OCI-LY3 (cell line): ENCODE results near the gene TRMT61A.
A peak's percentile ranks its signal among the peaks of the same experiment; 100 is the strongest.
"Not testable (repeated sequence)": the region's sequence is repeated elsewhere in the genome, so short reads cannot be mapped to it uniquely, and the experiment has no call there.

Source experiments
- H2AFZ ChIP-seq: fragments of 200-600, 300-600 bp; shearing (Covaris generic); 2 replicates; pipeline ENCODE4 v1.6.0; 2014; ENCODE audit warnings: antibody characterized with exemption, low read depth, low read length
- H3K27ac ChIP-seq: fragments of 200-600, 300-600 bp; sonication (generic); 2 replicates; pipeline ENCODE4 v1.5.1; 2014; ENCODE audit warnings: mild to moderate bottlenecking, low read length, moderate library complexity, mixed read lengths
- H3K27me3 ChIP-seq: fragments of 200-600, 300-600 bp; sonication (generic); 2 replicates; pipeline ENCODE4 v1.6.1; 2014; ENCODE audit warnings: low read depth, low read length, mixed read lengths
- H3K36me3 ChIP-seq: fragments of 200-600, 300-600 bp; sonication (generic); replicated peaks from 2 replicates; pipeline ENCODE3; 2014; ENCODE audit warnings: low read depth, low read length, mixed read lengths
- H3K4me1 ChIP-seq: fragments of 300-600, 200-600 bp; sonication (generic); 2 replicates; pipeline ENCODE4 v1.6.1; 2014; ENCODE audit warnings: low read length, mixed read lengths
- H3K4me2 ChIP-seq: fragments of 200-600, 300-600 bp; sonication (generic); 2 replicates; pipeline ENCODE4 v1.6.1; 2014; ENCODE audit warnings: low read length, mixed read lengths
- H3K4me3 ChIP-seq: fragments of 300-600, 200-600 bp; sonication (generic); 2 replicates; pipeline ENCODE4 v1.5.1; 2014; ENCODE audit warnings: antibody characterized with exemption, mild to moderate bottlenecking, low read length, moderate library complexity
- H3K79me2 ChIP-seq: fragments of 300-600, 200-600 bp; shearing (Covaris generic); 2 replicates; pipeline ENCODE4 v1.6.1; 2014; ENCODE audit warnings: mild to moderate bottlenecking, low read length, mixed read lengths
- H3K9ac ChIP-seq: fragments of 300-600, 200-600 bp; shearing (Covaris generic); 2 replicates; pipeline ENCODE4 v1.6.0; 2014; ENCODE audit warnings: mild to moderate bottlenecking, low read length, moderate library complexity
- H3K9me3 ChIP-seq: fragments of 200-600, 300-600 bp; shearing (Covaris generic); 2 replicates; pipeline ENCODE4 v1.6.1; 2014; ENCODE audit warnings: low read length, mixed read lengths; ENCODE audit not compliant: insufficient read depth
- H4K20me1 ChIP-seq: fragments of 200-600, 300-600 bp; sonication (generic); 2 replicates; pipeline ENCODE4 v1.6.1; 2016; ENCODE audit warnings: low read length, mixed read lengths; ENCODE audit not compliant: insufficient read depth
- CTCF ChIP-seq: fragments of 200-600, 300-600 bp; sonication (generic); IDR thresholded peaks from 2 replicates; pipeline ENCODE4 v1.5.1; 2014; ENCODE audit warnings: antibody characterized with exemption, low read length, low read depth
- EZH2phosphoT487 ChIP-seq: fragments of 200-600 bp; shearing (Covaris generic); IDR thresholded peaks from 2 replicates; pipeline ENCODE4 v1.6.1; 2018; ENCODE audit warnings: antibody characterized with exemption, mixed run types, low read depth

The TRMT61A gene

DNA sequence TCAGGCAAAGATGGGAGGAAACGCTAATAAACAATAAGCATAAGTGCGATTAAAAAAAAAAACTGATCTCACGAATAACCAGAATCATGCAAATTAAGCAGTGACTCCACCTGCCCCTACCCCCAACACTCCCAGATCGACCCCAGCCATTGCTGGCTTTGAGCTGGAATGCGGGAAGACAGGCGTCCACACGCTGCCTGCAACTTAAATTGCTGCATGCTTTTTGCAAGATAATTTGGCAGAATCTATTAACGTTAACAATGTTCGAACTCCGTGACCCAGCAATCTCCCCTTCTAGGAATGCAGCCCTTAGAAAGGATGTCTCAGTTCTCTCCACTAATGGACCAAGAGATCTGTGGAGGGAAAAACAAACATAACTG is 5.4 kb upstream of the TRMT61A start:
- TF ChIP-seq CTCF: no peak
- TF ChIP-seq EZH2phosphoT487: no peak
- H4K20me1 ChIP-seq: no peaks in the 10 kb centered on the region
- H3K4me2 ChIP-seq: no peak overlapping the region
- H3K4me1 ChIP-seq: peaks cover 66% of the 10 kb centered on the region
- H3K9me3 ChIP-seq: no peaks in the 10 kb centered on the region
- peaks cover 30% of the 10 kb centered on the region for H3K79me2 ChIP-seq
- H3K27me3 ChIP-seq: no peaks in the 10 kb centered on the region
- no peak overlapping the region for H3K9ac ChIP-seq
- H2AFZ ChIP-seq: no peak overlapping the region
- peaks cover 19% of the 10 kb centered on the region for H3K36me3 ChIP-seq
- no peak overlapping the region for H3K27ac ChIP-seq
- no peak overlapping the region for H3K4me3 ChIP-seq

GRCh38 chr14:103524002-103524935 is 4.7 kb upstream of the TRMT61A start:
- peaks cover 19% of the 10 kb centered on the region for H3K36me3 ChIP-seq
- H4K20me1 ChIP-seq: no peaks in the 10 kb centered on the region
- H3K27ac ChIP-seq: peak overlapping the region; percentile 98
- H3K4me3 ChIP-seq: no peak overlapping the region; the same call in 1 of the 2 replicates
- peaks cover 60% of the 10 kb centered on the region for H3K4me1 ChIP-seq
- H3K27me3 ChIP-seq: no peaks in the 10 kb centered on the region
- H2AFZ ChIP-seq: no peak overlapping the region
- TF ChIP-seq CTCF (peak; percentile 17), EZH2phosphoT487 (no peak)
- peak overlapping the region; percentile 53; the same call in 1 of the 2 replicates for H3K9ac ChIP-seq
- H3K79me2 ChIP-seq: peaks cover 36% of the 10 kb centered on the region
- H3K9me3 ChIP-seq: no peaks in the 10 kb centered on the region
- H3K4me2 ChIP-seq: peak overlapping the region; percentile 71

GRCh38 chr14:103525430-103526246 is 3.4 kb upstream of the TRMT61A start:
- H3K4me1 ChIP-seq: peaks cover 56% of the 10 kb centered on the region
- peak overlapping the region; percentile 71 for H3K4me2 ChIP-seq
- H3K27ac ChIP-seq: peak overlapping the region; percentile 98
- peak overlapping the region; percentile 53; the same call in 1 of the 2 replicates for H3K9ac ChIP-seq
- not testable (repeated sequence) for H3K9me3 ChIP-seq, H2AFZ ChIP-seq, H4K20me1 ChIP-seq, H3K27me3 ChIP-seq
- peaks cover 50% of the 10 kb centered on the region for H3K79me2 ChIP-seq
- peaks cover 30% of the 10 kb centered on the region for H3K36me3 ChIP-seq
- H3K4me3 ChIP-seq: peak overlapping the region; percentile 53; the same call in 1 of the 2 replicates

GRCh38 chr14:103526247-103526913 is 2.6 kb upstream of the TRMT61A start:
- no peak overlapping the region for H2AFZ ChIP-seq
- no peaks in the 10 kb centered on the region for H3K27me3 ChIP-seq
- H4K20me1 ChIP-seq: peaks cover 3% of the 10 kb centered on the region; the same call in 1 of the 2 replicates
- no peak for TF ChIP-seq CTCF
- no peak for TF ChIP-seq EZH2phosphoT487
- peaks cover 38% of the 10 kb centered on the region for H3K36me3 ChIP-seq
- peaks cover 57% of the 10 kb centered on the region for H3K79me2 ChIP-seq
- H3K4me2 ChIP-seq: peak overlapping the region; percentile 71
- peak overlapping the region; percentile 98 for H3K27ac ChIP-seq
- H3K9me3 ChIP-seq: no peaks in the 10 kb centered on the region
- H3K9ac ChIP-seq: peak overlapping the region; percentile 53; the same call in 1 of the 2 replicates
- H3K4me1 ChIP-seq: peaks cover 61% of the 10 kb centered on the region
- peak overlapping the region; percentile 53 for H3K4me3 ChIP-seq
